ENCODE results near the gene SPPL2C. TPM values are rescaled to one million over a fixed set of nuclear protein-coding genes. Genes with fewer than 3 reads are reported as not detected.

Gene SPPL2C, protein sequence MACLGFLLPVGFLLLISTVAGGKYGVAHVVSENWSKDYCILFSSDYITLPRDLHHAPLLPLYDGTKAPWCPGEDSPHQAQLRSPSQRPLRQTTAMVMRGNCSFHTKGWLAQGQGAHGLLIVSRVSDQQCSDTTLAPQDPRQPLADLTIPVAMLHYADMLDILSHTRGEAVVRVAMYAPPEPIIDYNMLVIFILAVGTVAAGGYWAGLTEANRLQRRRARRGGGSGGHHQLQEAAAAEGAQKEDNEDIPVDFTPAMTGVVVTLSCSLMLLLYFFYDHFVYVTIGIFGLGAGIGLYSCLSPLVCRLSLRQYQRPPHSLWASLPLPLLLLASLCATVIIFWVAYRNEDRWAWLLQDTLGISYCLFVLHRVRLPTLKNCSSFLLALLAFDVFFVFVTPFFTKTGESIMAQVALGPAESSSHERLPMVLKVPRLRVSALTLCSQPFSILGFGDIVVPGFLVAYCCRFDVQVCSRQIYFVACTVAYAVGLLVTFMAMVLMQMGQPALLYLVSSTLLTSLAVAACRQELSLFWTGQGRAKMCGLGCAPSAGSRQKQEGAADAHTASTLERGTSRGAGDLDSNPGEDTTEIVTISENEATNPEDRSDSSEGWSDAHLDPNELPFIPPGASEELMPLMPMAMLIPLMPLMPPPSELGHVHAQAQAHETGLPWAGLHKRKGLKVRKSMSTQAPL
- total RNA-seq (2016; rRNA removed; fragmentation: Illumina TruSeq; extraction: Trizol) (not detected in 2 replicates), polyA plus RNA-seq (2011; rRNA removed) (not detected in 2 replicates), polyA minus RNA-seq (2011; rRNA and poly(A)+ RNA removed; ENCODE audit: low replicate concordance) (not detected in 2 replicates), Bru-seq, nascent RNA (not detected), BruChase-seq, experiment 1, labeled RNA remaining after a 6-hour chase (not detected), BruChase-seq, experiment 2, labeled RNA remaining after a 2-hour chase (not detected)
- total RNA-seq (2016; cell fraction: cytosol; rRNA removed; fragmentation: Illumina TruSeq; extraction: Trizol; ENCODE audit: low read depth) = not detected in 2 replicates
- not detected in 2 replicates for total RNA-seq (2016; cell fraction: insoluble cytoplasmic fraction; rRNA removed; fragmentation: Illumina TruSeq; extraction: Trizol)
- total RNA-seq (2016; cell fraction: membrane; rRNA removed; fragmentation: Illumina TruSeq; extraction: Trizol) = not detected in 2 replicates
- total RNA-seq (2016; cell fraction: nucleus; rRNA removed; fragmentation: Illumina TruSeq; extraction: Trizol) = not detected in 2 replicates
- not detected in 2 replicates for polyA plus RNA-seq (2011; cell fraction: cytosol; rRNA removed)
- polyA plus RNA-seq (2011; cell fraction: nucleus; rRNA removed) = not detected in 2 replicates
- polyA plus RNA-seq (2012) = not detected in 2 replicates
- polyA plus RNA-seq (2016; cell fraction: cytosol; fragmentation: Illumina TruSeq; extraction: Trizol; ENCODE audit: low read depth) = not detected in 2 replicates
- not detected in 2 replicates for polyA plus RNA-seq (2016; cell fraction: insoluble cytoplasmic fraction; fragmentation: Illumina TruSeq; extraction: Trizol; ENCODE audit: low read depth)
- not detected in 2 replicates for polyA plus RNA-seq (2016; cell fraction: membrane; fragmentation: Illumina TruSeq; extraction: Trizol; ENCODE audit: low read depth)
- polyA plus RNA-seq (2016; cell fraction: nucleus; fragmentation: Illumina TruSeq; extraction: Trizol; ENCODE audit: insufficient read depth, low read depth) = not detected in 2 replicates
- polyA minus RNA-seq (2011; cell fraction: cytosol; rRNA and poly(A)+ RNA removed) = not detected in 2 replicates
- polyA minus RNA-seq (2011; cell fraction: nucleus; rRNA and poly(A)+ RNA removed) = not detected in 2 replicates
- long read RNA-seq, experiment 1 = 0 reads
- long read RNA-seq, experiment 2 = 0 reads

DNA sequence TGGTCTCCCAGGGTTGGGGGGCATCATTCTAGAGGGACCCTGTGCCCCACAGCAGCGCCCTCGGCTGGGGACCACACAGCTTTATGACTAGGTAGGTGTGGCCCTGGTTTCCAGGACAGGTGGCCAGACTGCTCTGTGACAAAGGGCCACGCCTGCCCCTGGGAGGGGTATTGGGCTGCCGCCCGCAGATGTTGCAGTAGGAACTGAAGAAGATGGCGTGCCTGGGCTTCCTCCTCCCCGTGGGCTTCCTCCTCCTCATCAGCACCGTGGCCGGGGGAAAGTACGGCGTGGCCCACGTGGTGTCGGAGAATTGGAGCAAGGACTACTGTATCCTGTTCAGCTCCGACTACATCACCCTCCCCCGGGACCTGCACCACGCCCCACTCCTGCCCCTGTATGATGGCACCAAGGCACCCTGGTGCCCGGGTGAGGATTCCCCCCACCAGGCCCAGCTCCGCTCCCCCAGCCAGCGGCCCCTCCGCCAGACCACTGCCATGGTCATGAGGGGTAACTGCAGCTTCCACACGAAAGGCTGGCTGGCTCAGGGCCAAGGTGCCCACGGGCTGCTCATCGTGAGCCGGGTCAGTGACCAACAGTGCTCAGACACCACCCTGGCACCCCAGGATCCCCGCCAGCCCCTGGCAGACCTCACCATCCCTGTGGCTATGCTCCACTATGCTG lies at the start of gene SPPL2C:
Gene SPPL2C, plus strand, starts transcription at position 187 of the 681 bp plus-strand sequence. Its CDS starts 26 bp downstream, at position 213.
- H3K4me3 ChIP-seq (replicated peaks in 1 of 3; ENCODE audit: insufficient read depth in 1 of 3, low read depth in 2 of 3, low read length in 3 of 3) = no peak within 1 kb of the TSS
- no peaks in the 10 kb centered on the region for H3K4me1 ChIP-seq (ENCODE audit: insufficient read depth, low read length)
- H3K79me2 ChIP-seq (ENCODE audit: insufficient read depth, low read length) = no peaks in the 10 kb centered on the region
- intact Hi-C loops (cut with micrococcal nuclease; ENCODE audit: unreplicated experiment) (no loop called here), in situ Hi-C loops (cut with HindIII; ENCODE audit: extremely low pct_ligation_motif_present, low pct_unique_long_range_greater_than_20kb) (no loop called here)
- ChIA-PET CTCF (ENCODE audit: low intra/inter-chr PET ratio, low total read pairs) (no interaction called here), POLR2A (no interaction called here)
- BruUV-seq (replicated peaks) = no TSS peak
- no peaks in the 10 kb centered on the region for H4K20me1 ChIP-seq (ENCODE audit: insufficient read depth, low read length)
- no peak for TF ChIP-seq RORA (CRISPR knock-in tag; IDR thresholded peaks at IDR 0.05)
- TF ChIP-seq SOX5 (CRISPR knock-in tag; IDR thresholded peaks at IDR 0.05; ENCODE audit: borderline replicate concordance) = no peak
- TF ChIP-seq, protein P1, sequence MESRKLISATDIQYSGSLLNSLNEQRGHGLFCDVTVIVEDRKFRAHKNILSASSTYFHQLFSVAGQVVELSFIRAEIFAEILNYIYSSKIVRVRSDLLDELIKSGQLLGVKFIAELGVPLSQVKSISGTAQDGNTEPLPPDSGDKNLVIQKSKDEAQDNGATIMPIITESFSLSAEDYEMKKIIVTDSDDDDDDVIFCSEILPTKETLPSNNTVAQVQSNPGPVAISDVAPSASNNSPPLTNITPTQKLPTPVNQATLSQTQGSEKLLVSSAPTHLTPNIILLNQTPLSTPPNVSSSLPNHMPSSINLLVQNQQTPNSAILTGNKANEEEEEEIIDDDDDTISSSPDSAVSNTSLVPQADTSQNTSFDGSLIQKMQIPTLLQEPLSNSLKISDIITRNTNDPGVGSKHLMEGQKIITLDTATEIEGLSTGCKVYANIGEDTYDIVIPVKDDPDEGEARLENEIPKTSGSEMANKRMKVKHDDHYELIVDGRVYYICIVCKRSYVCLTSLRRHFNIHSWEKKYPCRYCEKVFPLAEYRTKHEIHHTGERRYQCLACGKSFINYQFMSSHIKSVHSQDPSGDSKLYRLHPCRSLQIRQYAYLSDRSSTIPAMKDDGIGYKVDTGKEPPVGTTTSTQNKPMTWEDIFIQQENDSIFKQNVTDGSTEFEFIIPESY (CRISPR knock-in tag; IDR thresholded peaks at IDR 0.05) = no peak
- TF ChIP-seq, protein P2, sequence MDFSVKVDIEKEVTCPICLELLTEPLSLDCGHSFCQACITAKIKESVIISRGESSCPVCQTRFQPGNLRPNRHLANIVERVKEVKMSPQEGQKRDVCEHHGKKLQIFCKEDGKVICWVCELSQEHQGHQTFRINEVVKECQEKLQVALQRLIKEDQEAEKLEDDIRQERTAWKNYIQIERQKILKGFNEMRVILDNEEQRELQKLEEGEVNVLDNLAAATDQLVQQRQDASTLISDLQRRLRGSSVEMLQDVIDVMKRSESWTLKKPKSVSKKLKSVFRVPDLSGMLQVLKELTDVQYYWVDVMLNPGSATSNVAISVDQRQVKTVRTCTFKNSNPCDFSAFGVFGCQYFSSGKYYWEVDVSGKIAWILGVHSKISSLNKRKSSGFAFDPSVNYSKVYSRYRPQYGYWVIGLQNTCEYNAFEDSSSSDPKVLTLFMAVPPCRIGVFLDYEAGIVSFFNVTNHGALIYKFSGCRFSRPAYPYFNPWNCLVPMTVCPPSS (IDR thresholded peaks at IDR 0.05) = no peak
- TF ChIP-seq ASH2L (IDR thresholded peaks at IDR 0.05; ENCODE audit: insufficient read length, low read depth, low read length) = no peak
- no peak within 1 kb of the TSS for H3K4me2 ChIP-seq (ENCODE audit: low read depth, low read length)
- H3K9ac ChIP-seq (ENCODE audit: insufficient read depth, low read depth, low read length) = no peak within 1 kb of the TSS
- WGBS (ENCODE audit: low lambda C conversion rate) = 33% methylated on average over 10 of the region's 25 CpGs
- H3K27ac ChIP-seq (ENCODE audit: extremely low read length, insufficient read depth, low read length) = no peak within 1 kb of the TSS
- DNase-seq (ENCODE audit: low spot score) (no peak), ATAC-seq (no peak), FAIRE-seq (no peak)
- no peaks in the 10 kb centered on the region for H3K9me3 ChIP-seq (ENCODE audit: low read length)
- no peaks in the 10 kb centered on the region for H3K36me3 ChIP-seq (replicated peaks in 1 of 2; ENCODE audit: control insufficient read depth in 1 of 2, insufficient read depth in 2 of 2, low read length in 2 of 2)
- peaks cover 19 to 91% of the 10 kb centered on the region in 2 experiments; a peak in 4 of 5 replicates for H3K27me3 ChIP-seq (ENCODE audit: control insufficient read depth in 1 of 2, insufficient read depth in 2 of 2, low read length in 2 of 2)
- H2AFZ ChIP-seq (ENCODE audit: low read length) = no peak within 1 kb of the TSS

All from HepG2 (cell line).